ENCODE results near the gene AMY2A.

- TF ChIP-seq CTCF (conservative IDR thresholded peaks at IDR 0.05 in 1 of 2, IDR thresholded peaks at IDR 0.05 in 1 of 2; ENCODE audit: extremely low read depth in 1 of 2, insufficient read depth in 1 of 2, low read depth in 1 of 2, low read length in 2 of 2): no peak
- TF ChIP-seq EZH2 (IDR thresholded peaks at IDR 0.05; ENCODE audit: borderline replicate concordance, low read length): no peak
These were observed 47.7 kb upstream of the AMY2A start for GRCh38 chr1:103569493-103569892.
